GM10248 (cell line): ENCODE measurements around the gene GSTP1.

Experiments used
- CTCF ChIA-PET: fragments of 300-600 bp; sonication (Branson Sonifier 250); formaldehyde crosslinking; extraction: SDS; loops from one replicate; lab custom pipeline; 2021; ENCODE audit warnings: antibody characterized with exemption; lab: Yijun Ruan, JAX
- POLR2A ChIA-PET: fragments of 350-650 bp; sonication (Branson Sonifier 250); formaldehyde crosslinking; extraction: SDS; loops from one replicate; lab custom pipeline; 2020; ENCODE audit warnings: antibody characterized with exemption; lab: Yijun Ruan, JAX
- DNase-seq: peaks from one replicate; pipeline ENCODE4 v3.0.0; 2012; ENCODE audit errors: extremely low spot score
- CTCF ChIP-seq: IDR thresholded peaks from 2 replicates; pipeline ENCODE4 v1.5.1; 2012; ENCODE audit warnings: mild to moderate bottlenecking, low read depth; ENCODE audit errors: extremely low read depth, missing control alignments, control extremely low read depth

The GSTP1 gene

DNA sequence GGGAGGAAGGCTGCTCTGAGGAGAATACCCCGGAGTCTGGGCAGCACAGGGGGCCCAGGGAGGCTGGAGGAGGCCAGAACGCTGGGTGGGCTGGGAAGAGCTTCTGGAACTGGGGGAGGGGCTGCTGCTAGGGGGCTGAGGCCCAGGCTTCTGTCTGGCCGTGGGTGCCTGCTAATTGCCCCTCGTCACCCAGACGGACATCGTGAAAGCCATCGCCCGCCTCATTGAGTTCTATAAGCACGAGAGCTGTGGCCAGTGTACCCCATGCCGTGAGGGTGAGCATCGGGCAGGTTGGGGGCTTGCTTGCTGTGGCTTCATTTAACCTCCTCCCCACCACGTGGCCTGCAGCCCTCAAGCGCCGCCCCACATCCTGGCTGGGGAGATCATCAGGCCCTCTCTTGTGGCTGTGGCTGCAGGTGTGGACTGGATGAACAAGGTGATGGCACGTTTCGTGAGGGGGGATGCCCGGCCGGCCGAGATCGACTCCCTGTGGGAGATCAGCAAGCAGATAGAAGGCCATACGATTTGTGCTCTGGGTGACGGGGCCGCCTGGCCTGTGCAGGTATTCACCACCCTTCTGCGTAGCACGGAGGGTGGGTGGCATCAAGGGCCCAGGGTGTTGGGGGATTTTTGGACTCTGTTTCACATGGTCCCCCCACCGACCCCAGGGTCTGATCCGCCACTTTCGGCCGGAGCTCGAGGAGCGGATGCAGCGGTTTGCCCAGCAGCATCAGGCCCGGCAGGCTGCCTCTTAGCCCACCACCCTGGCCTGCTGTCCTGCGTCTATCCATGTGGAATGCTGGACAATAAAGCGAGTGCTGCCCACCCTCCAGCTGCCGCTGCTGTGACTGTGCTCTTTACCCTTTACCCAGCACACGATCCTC is 28.3 kb downstream of the GSTP1 start:
- CTCF ChIA-PET, result interaction anchor here (1.3 to 3.5 kb wide), 4 partner anchors 16 to 36 kb away, joined by 3 to 64 read pairs (median 12); partner anchors contain the start of genes GSTP1 and NUDT8
- no peak for TF ChIP-seq CTCF
- no peak for DNase-seq
- POLR2A ChIA-PET, result interaction anchor here (0.5 kb wide), 1 partner anchor 31 kb away, joined by 3 read pairs; no protein-coding TSS in a partner anchor

DNA sequence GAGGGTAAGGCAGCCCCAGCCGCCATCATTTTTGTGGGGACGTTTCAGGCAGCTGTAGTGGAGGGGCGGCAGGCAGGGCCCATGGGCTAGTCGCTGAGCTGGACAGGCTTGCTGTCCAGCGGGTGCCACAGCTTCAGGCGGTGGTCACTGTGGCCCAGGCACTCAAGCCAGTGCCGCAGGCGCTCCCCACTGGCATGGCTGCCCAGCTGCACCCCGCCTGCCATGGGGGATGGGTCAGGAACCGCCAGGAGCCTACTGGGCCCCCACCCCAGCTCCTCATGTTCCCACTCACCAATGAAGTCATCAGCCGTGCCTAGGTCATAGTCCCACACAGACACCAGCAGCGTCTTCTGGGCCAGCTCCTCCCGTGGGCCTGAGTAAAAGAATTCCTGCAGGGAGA is 29.1 kb downstream of the GSTP1 start:
- ChIA-PET POLR2A (interaction anchor here (1.4 kb wide), 1 partner anchor 28 kb away, joined by 5 read pairs; no protein-coding TSS in a partner anchor), CTCF (interaction anchor here (1.3 to 3.5 kb wide), 4 partner anchors 15 to 36 kb away, joined by 3 to 64 read pairs (median 12); partner anchors contain the start of genes GSTP1 and NUDT8)
- no peak for TF ChIP-seq CTCF
- no peak for DNase-seq

GRCh38 chr11:67613313-67613959 is 29.8 kb downstream of the GSTP1 start:
- ChIA-PET POLR2A (interaction anchor here (1.4 kb wide), 2 partner anchors 16 to 28 kb away, joined by 5 to 6 read pairs; partner anchors contain the start of gene NUDT8), CTCF (interaction anchor here (1.1 to 3.5 kb wide), 18 partner anchors 8 to 268 kb away, joined by 3 to 64 read pairs (median 5); partner anchors contain the start of genes GSTP1 and NUDT8)
- DNase-seq, result no peak
- TF ChIP-seq CTCF, result no peak

GRCh38 chr11:67613960-67614715 is 30.5 kb downstream of the GSTP1 start:
- ChIA-PET POLR2A (interaction anchor here (1.4 kb wide), 2 partner anchors 16 to 29 kb away, joined by 5 to 6 read pairs; partner anchors contain the start of gene NUDT8), CTCF (interaction anchor here (0.7 to 3.5 kb wide), 24 partner anchors 8 to 291 kb away, joined by 3 to 64 read pairs (median 4); partner anchors contain the start of genes GSTP1, NUDT8, POLD4 and PPP1CA)
- peak; percentile 40 for TF ChIP-seq CTCF
- DNase-seq, result peak; percentile 87

DNA sequence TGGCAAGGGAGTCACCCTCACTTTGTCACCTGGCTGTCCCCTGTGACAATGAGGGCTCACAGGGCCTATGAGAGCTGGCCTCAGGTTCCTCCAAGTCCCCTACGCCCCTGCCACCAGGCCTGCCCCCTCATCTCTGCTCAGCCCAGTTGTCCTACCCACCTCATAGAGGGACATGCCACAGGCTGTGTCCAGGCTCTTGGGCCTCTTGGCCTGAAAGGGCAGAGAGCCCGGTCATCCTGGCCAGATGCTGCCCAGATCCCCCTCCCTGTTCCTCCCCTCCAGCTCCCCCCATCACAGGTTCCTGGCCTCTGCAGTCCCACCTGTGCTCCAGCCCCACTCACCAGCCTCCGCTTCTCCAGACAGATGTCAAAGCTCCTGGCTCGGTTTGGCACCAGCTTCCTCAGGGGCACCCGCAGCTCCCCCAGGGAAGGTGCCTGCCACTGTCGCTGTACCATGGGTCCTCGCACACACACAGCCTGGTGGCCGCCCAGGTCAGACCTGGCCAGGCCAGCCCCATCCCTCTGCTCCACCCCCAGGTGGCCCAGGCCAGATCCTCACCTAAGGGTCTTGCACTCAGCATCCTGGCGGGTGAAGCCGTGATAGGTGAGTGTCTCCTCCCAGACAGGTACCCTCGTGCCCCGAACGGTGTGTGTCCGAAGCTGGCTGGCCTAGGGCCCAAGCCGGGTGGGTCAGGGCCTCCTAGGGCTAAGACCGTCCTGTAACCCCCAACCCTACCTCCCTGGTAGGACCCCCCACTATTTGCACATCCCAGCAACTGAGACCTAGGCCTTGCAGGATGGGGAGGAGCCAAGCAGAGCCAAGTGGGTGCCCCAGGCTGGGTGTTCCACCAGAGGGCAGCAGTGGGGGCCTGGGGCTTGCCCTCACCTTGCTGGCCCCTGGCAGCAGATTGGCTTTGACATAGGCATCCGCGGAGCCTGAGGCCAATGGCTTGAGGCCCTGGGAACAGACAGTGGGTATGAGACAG is 31.4 kb downstream of the GSTP1 start:
- DNase-seq, result peak; percentile 56
- POLR2A ChIA-PET, result interaction anchor here (1.4 kb wide), 1 partner anchor 15 kb away, joined by 6 read pairs; the partner anchor contains the start of gene NUDT8
- CTCF ChIA-PET, result interaction anchor here (0.7 to 3.5 kb wide), 24 partner anchors 8 to 292 kb away, joined by 3 to 64 read pairs (median 4); partner anchors contain the start of genes GSTP1, NUDT8, POLD4 and PPP1CA
- peak; percentile 48 for TF ChIP-seq CTCF
